Mucosa of descending colon (tissue), 3 donors: ENCODE data around the gene PELI3. TPM values are rescaled to one million over a fixed set of nuclear protein-coding genes. Genes with fewer than 3 reads are reported as not detected.
A peak's percentile ranks its signal among the peaks of the same experiment; 100 is the strongest.
"Not testable (repeated sequence)": the region's sequence is repeated elsewhere in the genome, so short reads cannot be mapped to it uniquely, and the experiment has no call there.

Experiments used
- ATAC-seq: fragments of 200-7000 bp; cut with Tn5 transposase; one replicate; pipeline ENCODE4 v1.9.1; 2020; ENCODE audit warnings: mild to moderate bottlenecking, moderate library complexity
- DNase-seq, 3 donors: peaks; one replicate each; pipeline ENCODE4 v3.0.0-alpha.2; 2020
- H3K36me3 ChIP-seq: fragments of 200-600 bp; one replicate; pipeline ENCODE4 v1.8.0; 2021; ENCODE audit warnings: low read depth, mild to moderate bottlenecking
- H3K4me1 ChIP-seq: fragments of 200-600 bp; one replicate; pipeline ENCODE4 v1.8.0; 2021; ENCODE audit warnings: low read depth, mild to moderate bottlenecking
- H3K4me3 ChIP-seq: fragments of 200-600 bp; one replicate; pipeline ENCODE4 v1.8.0; 2021; ENCODE audit warnings: mild to moderate bottlenecking
- H3K9me3 ChIP-seq: fragments of 200-600 bp; one replicate; pipeline ENCODE4 v1.8.0; 2021; ENCODE audit warnings: mild to moderate bottlenecking
- intact Hi-C, 2 donors: fragments of 100-400 bp; cut with DNase I in 1 of 2; cut with micrococcal nuclease in 1 of 2; formaldehyde crosslinking; loops; one replicate each; pipeline versions ENCODE4 v1.11.0 to v1.11.1; 2022; cut with DNase I, micrococcal nuclease
- total RNA-seq, 3 donors: library from RNA; stranded (reverse); fragmentation: NEBNext Ultra II Directional in 2 of 3; extraction: Animal tissue kit (Norgen Biotek cat#: 25700) in 2 of 3; gene quantifications; one replicate each; pipeline versions ENCODE4 v1.2.1 to v1.2.4, GENCODE V29; 2021 to 2023
- TF ChIP-seq, protein P1 (sequence below): fragments of 200-600 bp; IDR thresholded peaks from one replicate; pipeline ENCODE4 v1.8.0; 2022; ENCODE audit warnings: antibody characterized with exemption, mild to moderate bottlenecking
- donor health status: DM: no; HTN: no; CAD: no; lungs with moderate emphysema.
- donor health status: DM: no; HTN: no; CAD: no.
- donor health status: DM: no; HTN: yes; CAD: no.

PELI3 gene
- total RNA-seq, 3 donors from 2014 or later, result 2.8 to 25.5 (median 3.6) TPM

DNA sequence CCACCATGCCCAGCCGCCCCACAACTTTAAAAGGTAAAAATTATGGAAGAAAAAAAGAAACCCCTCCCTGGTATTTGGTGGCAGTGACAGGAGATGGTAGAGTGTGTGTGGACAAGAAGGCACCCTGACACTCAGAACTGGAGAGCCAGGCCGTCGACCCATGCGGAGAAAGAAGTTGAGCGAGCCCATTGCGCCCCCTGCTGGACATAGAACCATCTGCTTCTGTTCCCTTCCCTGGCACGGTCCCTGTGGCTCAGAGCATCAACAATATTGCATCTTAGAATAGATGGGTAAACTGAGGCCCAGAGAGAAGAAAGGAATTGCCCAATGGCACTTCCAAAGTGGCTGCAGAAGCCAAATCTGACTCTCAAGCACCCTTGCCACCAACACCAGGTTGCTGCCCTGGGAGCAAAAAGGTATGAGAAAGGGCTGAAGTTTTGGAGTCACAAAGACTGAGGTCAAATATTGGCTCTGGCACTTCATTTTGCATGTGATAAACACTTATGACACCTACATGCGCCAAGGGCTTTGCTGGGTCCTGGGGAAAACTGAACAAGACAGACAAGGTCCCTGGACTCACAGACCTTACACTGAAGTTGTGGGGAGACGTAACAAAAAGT is 36.6 kb upstream of the PELI3 start:
- Histone ChIP-seq H3K4me3 (no peak overlapping the region), H3K4me1 (no peaks in the 10 kb centered on the region), H3K36me3 (no peaks in the 10 kb centered on the region), H3K9me3 (no peaks in the 10 kb centered on the region)
- peak in 2 of 3 donors; percentile 75 to 81 for DNase-seq
- intact Hi-C loops, result no loop called here
- TF ChIP-seq, protein P1, sequence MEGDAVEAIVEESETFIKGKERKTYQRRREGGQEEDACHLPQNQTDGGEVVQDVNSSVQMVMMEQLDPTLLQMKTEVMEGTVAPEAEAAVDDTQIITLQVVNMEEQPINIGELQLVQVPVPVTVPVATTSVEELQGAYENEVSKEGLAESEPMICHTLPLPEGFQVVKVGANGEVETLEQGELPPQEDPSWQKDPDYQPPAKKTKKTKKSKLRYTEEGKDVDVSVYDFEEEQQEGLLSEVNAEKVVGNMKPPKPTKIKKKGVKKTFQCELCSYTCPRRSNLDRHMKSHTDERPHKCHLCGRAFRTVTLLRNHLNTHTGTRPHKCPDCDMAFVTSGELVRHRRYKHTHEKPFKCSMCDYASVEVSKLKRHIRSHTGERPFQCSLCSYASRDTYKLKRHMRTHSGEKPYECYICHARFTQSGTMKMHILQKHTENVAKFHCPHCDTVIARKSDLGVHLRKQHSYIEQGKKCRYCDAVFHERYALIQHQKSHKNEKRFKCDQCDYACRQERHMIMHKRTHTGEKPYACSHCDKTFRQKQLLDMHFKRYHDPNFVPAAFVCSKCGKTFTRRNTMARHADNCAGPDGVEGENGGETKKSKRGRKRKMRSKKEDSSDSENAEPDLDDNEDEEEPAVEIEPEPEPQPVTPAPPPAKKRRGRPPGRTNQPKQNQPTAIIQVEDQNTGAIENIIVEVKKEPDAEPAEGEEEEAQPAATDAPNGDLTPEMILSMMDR, result peak; percentile 59
- peak; percentile 88 for ATAC-seq

DNA sequence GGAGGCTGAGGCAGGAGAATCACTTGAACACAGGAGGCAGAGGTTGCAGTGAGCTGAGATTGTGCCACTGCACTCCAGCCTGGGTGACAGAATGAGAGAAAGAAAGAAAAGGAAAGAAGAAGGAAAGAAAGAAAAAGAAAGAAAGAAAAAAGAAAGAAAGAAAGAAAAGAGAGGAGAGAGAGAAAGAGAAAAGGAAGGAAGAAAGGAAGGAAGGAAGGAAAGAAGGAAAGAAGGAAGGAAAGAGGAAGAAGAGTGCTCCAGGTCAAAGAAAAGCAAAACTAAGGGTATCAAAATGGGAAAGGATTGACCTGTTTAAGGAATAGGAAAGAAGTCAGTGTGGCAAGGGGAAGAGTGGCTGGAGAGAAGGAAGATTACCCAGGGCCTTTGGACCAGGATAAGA is 35.4 kb upstream of the PELI3 start:
- H3K9me3 ChIP-seq, H3K4me3 ChIP-seq, H3K36me3 ChIP-seq, intact Hi-C loops, ATAC-seq, DNase-seq, H3K4me1 ChIP-seq: not testable (repeated sequence)

DNA sequence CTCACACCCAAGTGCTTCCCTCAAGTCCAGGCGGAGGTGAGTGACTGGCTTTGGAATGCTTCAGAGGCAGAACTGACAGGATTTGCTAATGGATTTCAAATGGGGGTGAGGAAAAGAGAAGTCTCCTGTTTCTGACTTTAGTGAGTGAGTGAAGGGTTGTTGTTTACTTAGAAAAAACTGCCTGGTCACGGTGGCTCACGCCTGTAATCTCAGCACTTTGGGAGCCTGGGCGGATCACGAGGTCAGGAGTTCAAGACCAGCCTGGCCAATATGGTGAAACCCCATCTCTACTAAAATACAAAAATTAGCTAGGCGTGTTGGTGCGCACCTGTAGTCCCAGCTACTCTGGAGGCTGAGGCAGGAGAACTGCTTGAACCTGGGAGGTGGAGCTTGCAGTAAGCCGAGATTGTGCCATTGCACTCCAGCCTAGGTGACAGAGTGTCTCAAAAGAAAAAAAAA is 34.8 kb upstream of the PELI3 start:
- DNase-seq, intact Hi-C loops, ATAC-seq: not testable (repeated sequence)

DNA sequence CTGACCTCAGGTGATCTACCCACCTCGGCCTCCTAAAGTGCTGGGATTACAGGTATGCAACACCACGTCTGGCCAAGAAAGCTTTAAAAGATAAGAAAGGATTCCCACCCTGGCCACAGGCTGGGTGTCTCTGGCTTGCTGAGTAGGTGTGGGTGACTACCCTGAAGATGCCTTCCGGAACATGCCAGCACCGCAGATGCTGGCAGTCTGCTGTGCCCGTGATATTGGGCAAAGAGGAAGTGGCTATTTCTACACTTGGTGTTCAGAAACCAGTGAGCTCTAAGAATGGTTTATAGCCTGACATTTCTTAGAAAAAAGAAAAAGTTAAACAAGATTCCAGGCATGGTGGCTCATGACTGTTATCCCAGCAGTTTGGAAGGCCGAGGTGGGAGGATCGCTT is 34.1 kb upstream of the PELI3 start:
- ATAC-seq (no peak), DNase-seq (no peak)
- no peaks in the 10 kb centered on the region for H3K9me3 ChIP-seq
- TF ChIP-seq, protein P1, result no peak
- no peak overlapping the region for H3K4me3 ChIP-seq
- no peaks in the 10 kb centered on the region for H3K36me3 ChIP-seq
- no peaks in the 10 kb centered on the region for H3K4me1 ChIP-seq
- intact Hi-C loops, result no loop called here

More for the DNA sequence above, 34.8 kb upstream of the PELI3 start:
- H3K9me3 ChIP-seq, H3K4me1 ChIP-seq, H3K4me3 ChIP-seq, H3K36me3 ChIP-seq: not testable (repeated sequence)

DNA sequence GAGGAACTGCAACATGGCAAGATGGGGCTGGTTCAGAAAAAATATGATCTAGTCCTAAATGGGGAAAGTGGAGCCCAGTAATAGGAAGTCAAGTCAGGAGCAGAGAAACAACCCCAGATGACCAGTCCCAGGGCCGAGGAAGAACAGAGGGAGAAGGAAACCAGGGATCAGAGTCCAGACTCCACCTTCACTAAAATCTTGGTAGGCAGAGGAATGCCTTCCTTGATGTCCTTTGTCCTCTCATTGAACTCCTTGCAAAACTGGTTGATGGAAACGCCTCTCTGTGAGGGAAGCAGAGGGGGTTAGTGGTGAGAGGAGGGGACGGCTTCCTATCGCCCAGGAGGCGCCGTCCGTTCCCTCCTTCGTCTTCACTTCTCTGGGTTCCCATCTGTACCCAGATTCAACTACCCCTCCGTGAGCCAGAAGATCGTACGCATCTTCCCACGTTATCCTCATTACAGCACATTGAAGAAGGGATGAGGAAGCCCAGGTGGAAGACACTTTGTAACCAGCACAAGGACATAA is 28.7 kb upstream of the PELI3 start:
- no peaks in the 10 kb centered on the region for H3K36me3 ChIP-seq
- peak; percentile 33 for ATAC-seq
- peak overlapping the region; percentile 71 for H3K4me3 ChIP-seq
- no peak for DNase-seq
- intact Hi-C loops, result no loop called here
- TF ChIP-seq, protein P1, result no peak
- peaks cover 1% of the 10 kb centered on the region for H3K9me3 ChIP-seq
- no peaks in the 10 kb centered on the region for H3K4me1 ChIP-seq

DNA sequence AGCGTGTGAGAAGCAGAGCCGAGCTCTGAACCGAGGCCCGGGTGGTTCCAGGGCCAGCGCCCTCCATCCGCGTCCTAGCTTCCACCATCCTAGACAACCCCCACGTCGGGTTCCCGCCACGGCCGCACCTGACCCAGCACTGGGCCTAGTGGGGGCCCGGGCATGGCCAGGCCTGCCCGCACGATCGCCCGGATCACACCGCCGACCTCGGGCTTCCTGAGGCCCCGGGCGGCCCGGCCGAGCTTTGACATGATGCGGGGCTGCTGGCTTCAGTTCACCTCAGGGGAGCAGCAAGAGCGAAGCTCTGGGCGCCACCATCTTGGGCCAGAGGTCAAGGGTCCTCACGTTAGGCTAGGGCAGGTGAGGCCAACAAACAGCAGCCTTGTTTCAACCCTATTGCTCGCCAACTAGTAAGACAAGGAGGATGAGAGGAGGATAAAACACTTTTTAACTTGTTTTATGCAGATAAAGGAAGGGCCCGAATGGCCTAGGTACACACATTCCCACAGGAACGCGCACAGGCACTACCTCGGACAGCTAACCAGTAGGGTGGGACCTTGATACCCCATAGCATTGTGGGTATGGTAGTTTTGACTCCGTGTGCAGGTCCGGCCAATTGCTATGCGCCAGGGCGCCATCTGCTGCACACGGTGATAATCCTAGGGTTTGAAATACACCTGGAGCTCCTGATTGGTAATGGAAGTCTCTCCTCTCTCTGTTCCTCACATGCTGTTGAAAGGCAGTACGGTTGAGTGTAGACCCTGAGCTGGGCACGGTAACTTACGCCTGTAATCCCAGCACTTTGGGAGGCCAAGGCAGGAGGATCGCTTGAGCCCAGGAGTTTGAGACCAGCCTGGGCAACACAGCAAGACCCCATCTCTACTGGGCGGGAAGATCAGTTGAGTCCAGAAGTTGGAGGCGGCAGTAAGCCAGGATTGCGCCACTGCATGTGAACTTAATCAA is 27.9 kb upstream of the PELI3 start, which contains the start of gene MRPL11:
Gene MRPL11, minus strand, starts transcription at position 345 of the 963 bp plus-strand sequence. Its CDS starts 94 bp downstream, at position 251.
- peak; percentile 100 for ATAC-seq
- no peaks in the 10 kb centered on the region for H3K4me1 ChIP-seq
- TF ChIP-seq, protein P1, result peak; percentile 62
- no peaks in the 10 kb centered on the region for H3K36me3 ChIP-seq
- peaks cover 9% of the 10 kb centered on the region for H3K9me3 ChIP-seq
- peak within 1 kb of the TSS; percentile 71 for H3K4me3 ChIP-seq
- intact Hi-C loops, result no loop called here
- peak; percentile 89 to 99 (median 95) for DNase-seq

DNA sequence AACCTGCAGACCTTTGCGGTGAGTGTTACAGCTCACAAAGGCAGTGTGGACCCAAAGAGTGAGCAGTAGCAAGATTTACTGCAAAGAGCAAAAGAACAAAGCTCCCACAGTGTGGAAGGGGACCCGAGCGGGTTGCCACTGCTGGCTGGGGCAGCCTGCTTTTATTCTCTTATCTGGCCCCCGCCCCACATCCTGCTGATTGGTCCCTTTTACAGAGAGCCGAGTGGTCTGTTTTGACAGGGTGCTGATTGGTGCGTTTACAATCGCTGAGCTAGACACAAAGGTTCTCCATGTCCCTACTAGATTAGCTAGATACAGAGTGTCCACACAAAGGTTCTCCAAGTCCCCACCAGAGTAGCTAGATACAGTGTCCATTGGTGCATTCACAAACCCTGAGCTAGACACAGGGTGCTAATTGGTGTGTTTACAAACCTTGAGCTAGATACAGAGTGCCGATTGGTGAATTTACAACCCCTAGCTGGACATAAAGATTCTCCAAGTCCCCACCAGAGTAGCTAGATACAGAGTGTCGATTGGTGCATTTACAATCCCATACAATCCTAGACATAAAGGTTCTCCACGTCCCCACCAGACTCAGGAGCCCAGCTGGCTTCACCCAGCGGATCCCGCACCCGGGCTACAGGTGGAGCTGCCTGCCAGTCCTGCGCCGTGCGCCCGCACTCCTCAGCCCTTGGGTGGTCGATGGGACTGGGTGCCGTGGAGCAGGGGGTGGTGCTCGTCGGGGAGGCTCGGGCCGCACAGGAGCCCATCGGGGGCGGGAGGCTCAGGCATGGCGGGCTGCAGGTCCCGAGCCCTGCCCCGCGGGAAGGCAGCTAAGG is 26.4 kb upstream of the PELI3 start:
- H3K4me1 ChIP-seq, intact Hi-C loops, H3K36me3 ChIP-seq, H3K4me3 ChIP-seq, ATAC-seq, H3K9me3 ChIP-seq, DNase-seq: not testable (repeated sequence)

DNA sequence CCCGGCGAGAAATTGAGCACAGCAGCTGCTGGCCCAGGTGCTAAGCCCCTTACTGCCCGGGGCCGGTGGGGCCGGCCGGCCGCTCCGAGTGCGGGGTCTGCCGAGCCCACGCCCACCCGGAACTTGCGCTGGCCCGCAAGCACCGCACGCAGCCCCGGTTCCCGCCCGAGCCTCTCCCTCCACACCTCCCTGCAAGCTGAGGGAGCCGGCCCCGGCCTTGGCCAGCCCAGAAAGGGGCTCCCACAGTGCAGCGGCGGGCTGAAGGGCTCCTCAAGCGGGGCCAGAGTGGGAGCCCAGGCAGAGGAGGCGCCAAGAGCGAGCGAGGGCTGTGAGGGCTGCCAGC is 25.8 kb upstream of the PELI3 start:
- H3K4me1 ChIP-seq, H3K9me3 ChIP-seq, ATAC-seq, DNase-seq, H3K4me3 ChIP-seq, intact Hi-C loops, H3K36me3 ChIP-seq: not testable (repeated sequence)
